WTC11 (cell line): Measurements from ENCODE around the gene HOXB8. TPM values are rescaled to one million over a fixed set of nuclear protein-coding genes. Genes with fewer than 3 reads are reported as not detected.

Experiments used
- ATAC-seq: fragments of 200-7000 bp; cut with Tn5 transposase; 2 replicates; pipeline ENCODE4 v1.10.0; 2021; ENCODE audit warnings: mild to moderate bottlenecking, moderate library complexity
- CTCF ChIA-PET: fragments of 300-600 bp; sonication (Branson Sonifier 250); formaldehyde crosslinking; loops from one replicate; lab custom pipeline; 2021; ENCODE audit warnings: antibody characterized with exemption; lab: Charles Lee
- POLR2A ChIA-PET: fragments of 350-600 bp; sonication (Branson Sonifier 250); formaldehyde crosslinking; loops from one replicate; lab custom pipeline; 2021; ENCODE audit warnings: antibody characterized with exemption; lab: Charles Lee
- DNase-seq: peaks from one replicate; pipeline ENCODE4 v3.0.0; 2021; ENCODE audit warnings: low spot score
- H3K27ac Mint-ChIP-seq: 2 replicates; pipeline ENCODE4 v1.8.0; 2021; ENCODE audit warnings: mixed read lengths
- H3K27me3 Mint-ChIP-seq: 2 replicates; pipeline ENCODE4 v1.8.0; 2021; ENCODE audit warnings: low read depth, mild to moderate bottlenecking, moderate library complexity, mixed read lengths
- H3K36me3 Mint-ChIP-seq: 2 replicates; pipeline ENCODE4 v1.8.0; 2021; ENCODE audit warnings: mixed read lengths
- H3K4me1 Mint-ChIP-seq: 2 replicates; pipeline ENCODE4 v1.8.0; 2022; ENCODE audit warnings: mixed read lengths
- H3K4me3 Mint-ChIP-seq: 2 replicates; pipeline ENCODE4 v1.8.0; 2021; ENCODE audit warnings: mild to moderate bottlenecking, moderate library complexity, mixed read lengths
- H3K9me3 Mint-ChIP-seq: 2 replicates; pipeline ENCODE4 v1.8.0; 2021; ENCODE audit warnings: mixed read lengths
- CBFB ChIP-seq: sonication (generic); formaldehyde crosslinking; IDR thresholded peaks from 2 replicates; pipeline ENCODE4 v1.8.1; 2022; ENCODE audit warnings: mild to moderate bottlenecking, low read depth, missing genetic modification reagents
- GRHL2 ChIP-seq: fragments of 250-450 bp; sonication (Bioruptor Pico); IDR thresholded peaks from 2 replicates; pipeline ENCODE4 v1.8.0; 2022; ENCODE audit warnings: mild to moderate bottlenecking, moderate library complexity; ENCODE audit not compliant: insufficient replicate concordance, severe bottlenecking
- IRF2 ChIP-seq: sonication (generic); formaldehyde crosslinking; IDR thresholded peaks from 2 replicates; pipeline ENCODE4 v1.8.0; 2022; ENCODE audit warnings: low read depth, missing genetic modification reagents, borderline replicate concordance
- JAZF1 ChIP-seq: fragments of 250-450 bp; sonication (Bioruptor Pico); IDR thresholded peaks from 2 replicates; pipeline ENCODE4 v1.9.0; 2021; ENCODE audit warnings: moderate library complexity, mild to moderate bottlenecking, inconsistent platforms
- TCF7 ChIP-seq: sonication (generic); formaldehyde crosslinking; IDR thresholded peaks from 2 replicates; pipeline ENCODE4 v1.8.0; 2022; ENCODE audit warnings: mild to moderate bottlenecking, low read depth, missing genetic modification reagents, moderate library complexity
- ZBTB21 ChIP-seq: sonication (generic); formaldehyde crosslinking; IDR thresholded peaks from 2 replicates; pipeline ENCODE4 v1.8.1; 2023; ENCODE audit warnings: mild to moderate bottlenecking, missing genetic modification reagents, borderline replicate concordance
- ZNF219 ChIP-seq: sonication (generic); formaldehyde crosslinking; IDR thresholded peaks from 2 replicates; pipeline ENCODE4 v1.8.0; 2023; ENCODE audit warnings: missing genetic modification reagents, mild to moderate bottlenecking, borderline replicate concordance
- ZNF317 ChIP-seq: sonication (generic); formaldehyde crosslinking; IDR thresholded peaks from 2 replicates; pipeline ENCODE4 v1.8.1; 2023; ENCODE audit warnings: low read depth, mild to moderate bottlenecking, moderate library complexity, missing genetic modification reagents, borderline replicate concordance
- ZNF671 ChIP-seq: fragments of 250-450 bp; sonication (Bioruptor Pico); IDR thresholded peaks from 2 replicates; pipeline ENCODE4 v1.8.0; 2021; ENCODE audit warnings: mild to moderate bottlenecking
- total RNA-seq: library from RNA; stranded (reverse); gene quantifications from 3 replicates; pipeline ENCODE4 v1.2.3, GENCODE V29; 2021
- TF ChIP-seq, protein P1 (sequence below): sonication (generic); formaldehyde crosslinking; IDR thresholded peaks from 2 replicates; pipeline ENCODE4 v1.8.0; 2023; ENCODE audit warnings: missing genetic modification reagents, mild to moderate bottlenecking, borderline replicate concordance
- TF ChIP-seq, protein P2 (sequence below): sonication (generic); formaldehyde crosslinking; IDR thresholded peaks from 2 replicates; pipeline ENCODE4 v1.8.1; 2023; ENCODE audit warnings: mild to moderate bottlenecking, missing genetic modification reagents, borderline replicate concordance
- TF ChIP-seq, protein P3 (sequence below): sonication (generic); formaldehyde crosslinking; IDR thresholded peaks from 2 replicates; pipeline ENCODE4 v1.8.1; 2022; ENCODE audit warnings: mild to moderate bottlenecking, moderate library complexity, missing genetic modification reagents
- TF ChIP-seq, protein P4 (sequence below): sonication (generic); formaldehyde crosslinking; conservative IDR thresholded peaks from 2 replicates; pipeline ENCODE4 v1.8.1; 2023; ENCODE audit warnings: mild to moderate bottlenecking, low read depth, missing genetic modification reagents, moderate library complexity
- TF ChIP-seq, protein P5 (sequence below): fragments of 200-600 bp; IDR thresholded peaks from 2 replicates; pipeline ENCODE4 v1.8.0; 2022; ENCODE audit warnings: antibody characterized with exemption
- TF ChIP-seq, protein P6 (sequence below): fragments of 250-450 bp; sonication (Bioruptor Pico); conservative IDR thresholded peaks from 2 replicates; pipeline ENCODE4 v1.9.0; 2021; ENCODE audit warnings: mild to moderate bottlenecking

Gene HOXB8
- total RNA-seq, 1 experiment from 2014 or later, result not detected

DNA sequence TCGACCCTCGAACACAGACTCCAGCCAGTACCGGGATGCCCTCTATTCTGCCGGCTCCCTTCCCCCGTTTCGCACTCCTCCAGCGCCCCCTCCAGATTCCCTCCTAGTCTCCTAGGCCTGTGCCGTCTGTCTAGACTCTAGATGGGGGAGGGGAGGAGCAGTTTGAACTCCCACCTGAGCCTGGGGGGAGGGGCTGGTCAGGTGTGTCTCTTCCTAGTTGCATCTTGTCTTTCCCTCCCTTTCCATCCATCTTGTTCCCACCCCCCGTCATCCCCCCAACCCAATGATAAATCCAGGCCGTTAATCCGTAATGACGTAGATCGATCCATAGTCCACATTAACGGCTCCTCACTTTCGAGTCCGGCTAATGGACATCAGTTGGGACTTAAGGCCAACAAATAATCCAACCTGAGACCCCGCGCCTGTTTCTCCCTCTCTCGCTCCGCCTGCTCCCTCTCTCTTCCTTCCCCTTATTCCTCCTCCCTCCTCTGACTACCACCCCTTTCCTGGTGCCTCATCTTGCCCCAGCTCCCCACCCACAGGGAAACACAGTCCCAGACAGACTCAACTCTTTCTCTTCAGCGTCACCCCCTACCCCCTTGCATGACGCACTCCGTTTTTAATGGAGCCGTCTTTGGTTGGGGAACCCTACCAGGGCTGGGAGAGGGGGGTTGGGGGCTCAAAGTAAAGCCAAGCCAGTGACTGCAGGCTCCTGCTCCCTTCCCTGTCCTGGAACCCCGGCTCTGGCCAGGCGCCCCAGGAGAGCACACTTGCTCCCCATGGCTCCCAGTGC is 18.2 kb downstream of the HOXB8 start:
- TF ChIP-seq ZNF219 (CRISPR knock-in tag) (no peak), JAZF1 (CRISPR knock-in tag) (no peak), TCF7 (CRISPR knock-in tag) (no peak), ZBTB21 (no peak), ZNF317 (CRISPR knock-in tag) (no peak), CBFB (no peak), GRHL2 (CRISPR knock-in tag) (no peak), IRF2 (CRISPR knock-in tag) (no peak), ZNF671 (CRISPR knock-in tag) (no peak)
- TF ChIP-seq, protein P1, sequence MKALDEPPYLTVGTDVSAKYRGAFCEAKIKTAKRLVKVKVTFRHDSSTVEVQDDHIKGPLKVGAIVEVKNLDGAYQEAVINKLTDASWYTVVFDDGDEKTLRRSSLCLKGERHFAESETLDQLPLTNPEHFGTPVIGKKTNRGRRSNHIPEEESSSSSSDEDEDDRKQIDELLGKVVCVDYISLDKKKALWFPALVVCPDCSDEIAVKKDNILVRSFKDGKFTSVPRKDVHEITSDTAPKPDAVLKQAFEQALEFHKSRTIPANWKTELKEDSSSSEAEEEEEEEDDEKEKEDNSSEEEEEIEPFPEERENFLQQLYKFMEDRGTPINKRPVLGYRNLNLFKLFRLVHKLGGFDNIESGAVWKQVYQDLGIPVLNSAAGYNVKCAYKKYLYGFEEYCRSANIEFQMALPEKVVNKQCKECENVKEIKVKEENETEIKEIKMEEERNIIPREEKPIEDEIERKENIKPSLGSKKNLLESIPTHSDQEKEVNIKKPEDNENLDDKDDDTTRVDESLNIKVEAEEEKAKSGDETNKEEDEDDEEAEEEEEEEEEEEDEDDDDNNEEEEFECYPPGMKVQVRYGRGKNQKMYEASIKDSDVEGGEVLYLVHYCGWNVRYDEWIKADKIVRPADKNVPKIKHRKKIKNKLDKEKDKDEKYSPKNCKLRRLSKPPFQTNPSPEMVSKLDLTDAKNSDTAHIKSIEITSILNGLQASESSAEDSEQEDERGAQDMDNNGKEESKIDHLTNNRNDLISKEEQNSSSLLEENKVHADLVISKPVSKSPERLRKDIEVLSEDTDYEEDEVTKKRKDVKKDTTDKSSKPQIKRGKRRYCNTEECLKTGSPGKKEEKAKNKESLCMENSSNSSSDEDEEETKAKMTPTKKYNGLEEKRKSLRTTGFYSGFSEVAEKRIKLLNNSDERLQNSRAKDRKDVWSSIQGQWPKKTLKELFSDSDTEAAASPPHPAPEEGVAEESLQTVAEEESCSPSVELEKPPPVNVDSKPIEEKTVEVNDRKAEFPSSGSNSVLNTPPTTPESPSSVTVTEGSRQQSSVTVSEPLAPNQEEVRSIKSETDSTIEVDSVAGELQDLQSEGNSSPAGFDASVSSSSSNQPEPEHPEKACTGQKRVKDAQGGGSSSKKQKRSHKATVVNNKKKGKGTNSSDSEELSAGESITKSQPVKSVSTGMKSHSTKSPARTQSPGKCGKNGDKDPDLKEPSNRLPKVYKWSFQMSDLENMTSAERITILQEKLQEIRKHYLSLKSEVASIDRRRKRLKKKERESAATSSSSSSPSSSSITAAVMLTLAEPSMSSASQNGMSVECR, result no peak
- TF ChIP-seq, protein P2, sequence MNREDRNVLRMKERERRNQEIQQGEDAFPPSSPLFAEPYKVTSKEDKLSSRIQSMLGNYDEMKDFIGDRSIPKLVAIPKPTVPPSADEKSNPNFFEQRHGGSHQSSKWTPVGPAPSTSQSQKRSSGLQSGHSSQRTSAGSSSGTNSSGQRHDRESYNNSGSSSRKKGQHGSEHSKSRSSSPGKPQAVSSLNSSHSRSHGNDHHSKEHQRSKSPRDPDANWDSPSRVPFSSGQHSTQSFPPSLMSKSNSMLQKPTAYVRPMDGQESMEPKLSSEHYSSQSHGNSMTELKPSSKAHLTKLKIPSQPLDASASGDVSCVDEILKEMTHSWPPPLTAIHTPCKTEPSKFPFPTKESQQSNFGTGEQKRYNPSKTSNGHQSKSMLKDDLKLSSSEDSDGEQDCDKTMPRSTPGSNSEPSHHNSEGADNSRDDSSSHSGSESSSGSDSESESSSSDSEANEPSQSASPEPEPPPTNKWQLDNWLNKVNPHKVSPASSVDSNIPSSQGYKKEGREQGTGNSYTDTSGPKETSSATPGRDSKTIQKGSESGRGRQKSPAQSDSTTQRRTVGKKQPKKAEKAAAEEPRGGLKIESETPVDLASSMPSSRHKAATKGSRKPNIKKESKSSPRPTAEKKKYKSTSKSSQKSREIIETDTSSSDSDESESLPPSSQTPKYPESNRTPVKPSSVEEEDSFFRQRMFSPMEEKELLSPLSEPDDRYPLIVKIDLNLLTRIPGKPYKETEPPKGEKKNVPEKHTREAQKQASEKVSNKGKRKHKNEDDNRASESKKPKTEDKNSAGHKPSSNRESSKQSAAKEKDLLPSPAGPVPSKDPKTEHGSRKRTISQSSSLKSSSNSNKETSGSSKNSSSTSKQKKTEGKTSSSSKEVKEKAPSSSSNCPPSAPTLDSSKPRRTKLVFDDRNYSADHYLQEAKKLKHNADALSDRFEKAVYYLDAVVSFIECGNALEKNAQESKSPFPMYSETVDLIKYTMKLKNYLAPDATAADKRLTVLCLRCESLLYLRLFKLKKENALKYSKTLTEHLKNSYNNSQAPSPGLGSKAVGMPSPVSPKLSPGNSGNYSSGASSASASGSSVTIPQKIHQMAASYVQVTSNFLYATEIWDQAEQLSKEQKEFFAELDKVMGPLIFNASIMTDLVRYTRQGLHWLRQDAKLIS (CRISPR knock-in tag), result no peak
- TF ChIP-seq, protein P3, sequence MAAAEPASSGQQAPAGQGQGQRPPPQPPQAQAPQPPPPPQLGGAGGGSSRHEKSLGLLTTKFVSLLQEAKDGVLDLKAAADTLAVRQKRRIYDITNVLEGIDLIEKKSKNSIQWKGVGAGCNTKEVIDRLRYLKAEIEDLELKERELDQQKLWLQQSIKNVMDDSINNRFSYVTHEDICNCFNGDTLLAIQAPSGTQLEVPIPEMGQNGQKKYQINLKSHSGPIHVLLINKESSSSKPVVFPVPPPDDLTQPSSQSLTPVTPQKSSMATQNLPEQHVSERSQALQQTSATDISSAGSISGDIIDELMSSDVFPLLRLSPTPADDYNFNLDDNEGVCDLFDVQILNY (CRISPR knock-in tag), result no peak
- TF ChIP-seq, protein P4, sequence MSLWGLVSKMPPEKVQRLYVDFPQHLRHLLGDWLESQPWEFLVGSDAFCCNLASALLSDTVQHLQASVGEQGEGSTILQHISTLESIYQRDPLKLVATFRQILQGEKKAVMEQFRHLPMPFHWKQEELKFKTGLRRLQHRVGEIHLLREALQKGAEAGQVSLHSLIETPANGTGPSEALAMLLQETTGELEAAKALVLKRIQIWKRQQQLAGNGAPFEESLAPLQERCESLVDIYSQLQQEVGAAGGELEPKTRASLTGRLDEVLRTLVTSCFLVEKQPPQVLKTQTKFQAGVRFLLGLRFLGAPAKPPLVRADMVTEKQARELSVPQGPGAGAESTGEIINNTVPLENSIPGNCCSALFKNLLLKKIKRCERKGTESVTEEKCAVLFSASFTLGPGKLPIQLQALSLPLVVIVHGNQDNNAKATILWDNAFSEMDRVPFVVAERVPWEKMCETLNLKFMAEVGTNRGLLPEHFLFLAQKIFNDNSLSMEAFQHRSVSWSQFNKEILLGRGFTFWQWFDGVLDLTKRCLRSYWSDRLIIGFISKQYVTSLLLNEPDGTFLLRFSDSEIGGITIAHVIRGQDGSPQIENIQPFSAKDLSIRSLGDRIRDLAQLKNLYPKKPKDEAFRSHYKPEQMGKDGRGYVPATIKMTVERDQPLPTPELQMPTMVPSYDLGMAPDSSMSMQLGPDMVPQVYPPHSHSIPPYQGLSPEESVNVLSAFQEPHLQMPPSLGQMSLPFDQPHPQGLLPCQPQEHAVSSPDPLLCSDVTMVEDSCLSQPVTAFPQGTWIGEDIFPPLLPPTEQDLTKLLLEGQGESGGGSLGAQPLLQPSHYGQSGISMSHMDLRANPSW, result no peak
- TF ChIP-seq, protein P5, sequence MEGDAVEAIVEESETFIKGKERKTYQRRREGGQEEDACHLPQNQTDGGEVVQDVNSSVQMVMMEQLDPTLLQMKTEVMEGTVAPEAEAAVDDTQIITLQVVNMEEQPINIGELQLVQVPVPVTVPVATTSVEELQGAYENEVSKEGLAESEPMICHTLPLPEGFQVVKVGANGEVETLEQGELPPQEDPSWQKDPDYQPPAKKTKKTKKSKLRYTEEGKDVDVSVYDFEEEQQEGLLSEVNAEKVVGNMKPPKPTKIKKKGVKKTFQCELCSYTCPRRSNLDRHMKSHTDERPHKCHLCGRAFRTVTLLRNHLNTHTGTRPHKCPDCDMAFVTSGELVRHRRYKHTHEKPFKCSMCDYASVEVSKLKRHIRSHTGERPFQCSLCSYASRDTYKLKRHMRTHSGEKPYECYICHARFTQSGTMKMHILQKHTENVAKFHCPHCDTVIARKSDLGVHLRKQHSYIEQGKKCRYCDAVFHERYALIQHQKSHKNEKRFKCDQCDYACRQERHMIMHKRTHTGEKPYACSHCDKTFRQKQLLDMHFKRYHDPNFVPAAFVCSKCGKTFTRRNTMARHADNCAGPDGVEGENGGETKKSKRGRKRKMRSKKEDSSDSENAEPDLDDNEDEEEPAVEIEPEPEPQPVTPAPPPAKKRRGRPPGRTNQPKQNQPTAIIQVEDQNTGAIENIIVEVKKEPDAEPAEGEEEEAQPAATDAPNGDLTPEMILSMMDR, result no peak
- TF ChIP-seq, protein P6, sequence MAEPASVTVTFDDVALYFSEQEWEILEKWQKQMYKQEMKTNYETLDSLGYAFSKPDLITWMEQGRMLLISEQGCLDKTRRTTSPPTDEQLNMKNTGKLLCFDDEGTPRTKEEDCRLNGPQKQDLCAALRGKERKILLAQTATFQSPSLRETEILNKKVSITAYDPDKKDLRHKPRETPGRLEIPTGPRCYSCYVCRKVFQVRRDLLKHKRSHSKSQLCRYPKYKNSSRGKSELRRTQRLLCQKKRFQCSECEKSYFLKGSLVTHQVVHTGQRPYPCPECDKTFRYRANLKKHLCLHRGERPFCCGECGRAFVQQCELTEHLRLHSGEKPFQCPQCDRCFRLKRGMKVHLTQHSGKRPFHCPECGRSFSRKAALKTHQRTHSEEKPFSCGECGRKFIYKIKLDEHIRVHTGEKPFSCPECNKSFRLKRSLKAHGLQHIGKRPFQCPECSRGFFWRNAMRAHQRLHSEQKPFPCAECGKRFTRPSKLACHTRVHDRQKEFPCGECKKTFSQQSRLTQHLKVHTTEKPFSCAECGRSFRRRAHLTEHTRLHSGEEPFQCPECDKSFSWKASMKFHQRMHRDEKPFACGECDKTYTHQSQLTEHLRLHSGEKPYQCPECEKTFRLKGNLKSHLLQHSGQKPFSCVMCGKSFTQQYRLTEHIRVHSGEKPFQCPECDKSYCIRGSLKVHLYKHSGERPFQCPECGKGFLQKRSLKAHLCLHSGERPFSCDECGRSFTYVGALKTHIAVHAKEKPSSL (CRISPR knock-in tag), result no peak
- no peaks in the 10 kb centered on the region for H3K9me3 Mint-ChIP-seq
- H3K4me1 Mint-ChIP-seq, result peaks cover 48% of the 10 kb centered on the region
- H3K27ac Mint-ChIP-seq, result no peak overlapping the region
- DNase-seq (no peak), ATAC-seq (no peak; the same call in 1 of the 2 replicates)
- CTCF ChIA-PET, result interaction anchor here (0.9 to 1.6 kb wide), 3 partner anchors 13 to 40 kb away, joined by 3 to 4 read pairs (median 3); no protein-coding TSS in a partner anchor
- peak overlapping the region; percentile 59 for H3K4me3 Mint-ChIP-seq
- POLR2A ChIA-PET, result interaction anchor here (0.6 kb wide), 1 partner anchor 459 kb away, joined by 3 read pairs; no protein-coding TSS in a partner anchor
- H3K27me3 Mint-ChIP-seq, result peaks cover 100% of the 10 kb centered on the region; the same call in 1 of the 2 replicates
- peaks cover 2% of the 10 kb centered on the region; the same call in 1 of the 2 replicates for H3K36me3 Mint-ChIP-seq
